ENCODE measurements around the gene SLC36A3.
A peak's percentile ranks its signal among the peaks of the same experiment; 100 is the strongest.
"Not testable (repeated sequence)": the region's sequence is repeated elsewhere in the genome, so short reads cannot be mapped to it uniquely, and the experiment has no call there.

Gene SLC36A3

GRCh38 chr5:151257731-151258181 lies 45.8 kb downstream of the SLC36A3 start:
- DNase-seq (ENCODE audit: insufficient read length): no peak
- FAIRE-seq: peak; percentile 96
- TF ChIP-seq POLR2AphosphoS5 (IDR thresholded peaks at IDR 0.05; ENCODE audit: low read depth, low read length) (peak; percentile 76), TAF1 (IDR thresholded peaks at IDR 0.05; ENCODE audit: borderline replicate concordance, low read depth, low read length) (no peak), POLR2A (IDR thresholded peaks at IDR 0.05; ENCODE audit: low read depth, low read length) (peak; percentile 73; the same call in 1 of the 2 replicates)

GRCh38 chr5:151255621-151256286 lies 47.8 kb downstream of the SLC36A3 start:
- DNase-seq (ENCODE audit: insufficient read length) (peak; percentile 54), FAIRE-seq (peak; percentile 100)
- TF ChIP-seq POLR2AphosphoS5 (IDR thresholded peaks at IDR 0.05; ENCODE audit: low read depth, low read length) (no peak), TAF1 (IDR thresholded peaks at IDR 0.05; ENCODE audit: borderline replicate concordance, low read depth, low read length) (no peak), POLR2A (IDR thresholded peaks at IDR 0.05; ENCODE audit: low read depth, low read length) (no peak)

DNA sequence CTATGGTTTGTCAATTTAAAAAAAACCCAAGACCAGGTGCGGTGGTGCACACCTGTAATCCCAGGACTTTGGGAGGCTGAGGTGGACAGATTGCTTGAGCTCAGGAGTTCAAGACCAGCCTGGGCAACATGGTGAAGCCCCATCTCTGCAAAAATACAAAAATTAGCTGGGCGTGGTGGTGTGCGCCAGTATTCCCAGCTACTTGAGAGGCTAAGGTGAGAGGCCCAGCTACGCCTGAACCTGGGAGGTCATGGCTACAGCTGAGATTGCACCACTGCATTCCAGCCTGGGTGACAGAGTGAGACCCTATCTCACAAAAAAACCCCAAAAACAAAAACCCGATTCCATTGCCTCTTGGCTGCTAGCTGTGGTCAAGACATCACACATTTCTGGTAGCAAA lies 48.6 kb downstream of the SLC36A3 start:
- peak; percentile 81 for FAIRE-seq
- not testable (repeated sequence) for DNase-seq (ENCODE audit: insufficient read length)

- TF ChIP-seq TAF1 (IDR thresholded peaks at IDR 0.05; ENCODE audit: borderline replicate concordance, low read depth, low read length) (no peak), POLR2AphosphoS5 (IDR thresholded peaks at IDR 0.05; ENCODE audit: low read depth, low read length) (no peak), POLR2A (IDR thresholded peaks at IDR 0.05; ENCODE audit: low read depth, low read length) (no peak)
- FAIRE-seq (peak; percentile 92), DNase-seq (ENCODE audit: insufficient read length) (no peak)
Observed at GRCh38 chr5:151254556-151254955, 49.0 kb downstream of the SLC36A3 start.

GRCh38 chr5:151253605-151253950 lies 50.0 kb downstream of the SLC36A3 start:
- FAIRE-seq: no peak
- no peak for DNase-seq (ENCODE audit: insufficient read length)
- TF ChIP-seq POLR2AphosphoS5 (IDR thresholded peaks at IDR 0.05; ENCODE audit: low read depth, low read length) (no peak), POLR2A (IDR thresholded peaks at IDR 0.05; ENCODE audit: low read depth, low read length) (no peak), TAF1 (IDR thresholded peaks at IDR 0.05; ENCODE audit: borderline replicate concordance, low read depth, low read length) (no peak)

- peak; percentile 81 for DNase-seq (ENCODE audit: insufficient read length)
- TF ChIP-seq POLR2AphosphoS5 (IDR thresholded peaks at IDR 0.05; ENCODE audit: low read depth, low read length): peak; percentile 97
- TF ChIP-seq POLR2A (IDR thresholded peaks at IDR 0.05; ENCODE audit: low read depth, low read length): peak; percentile 97
- TF ChIP-seq TAF1 (IDR thresholded peaks at IDR 0.05; ENCODE audit: borderline replicate concordance, low read depth, low read length): peak; percentile 65; the same call in 1 of the 2 replicates
- FAIRE-seq: peak; percentile 99
Observed at GRCh38 chr5:151252762-151253604, 50.6 kb downstream of the SLC36A3 start, which contains the start of gene GM2A. GM2A (plus strand) TSS chr5:151253185; CDS start chr5:151253217, 32 bp downstream.

- TF ChIP-seq POLR2AphosphoS5 (IDR thresholded peaks at IDR 0.05; ENCODE audit: low read depth, low read length) (no peak), POLR2A (IDR thresholded peaks at IDR 0.05; ENCODE audit: low read depth, low read length) (no peak), TAF1 (IDR thresholded peaks at IDR 0.05; ENCODE audit: borderline replicate concordance, low read depth, low read length) (no peak)
- DNase-seq (ENCODE audit: insufficient read length) (no peak), FAIRE-seq (no peak)
Observed at GRCh38 chr5:151251621-151252020, 51.9 kb downstream of the SLC36A3 start.

DNA sequence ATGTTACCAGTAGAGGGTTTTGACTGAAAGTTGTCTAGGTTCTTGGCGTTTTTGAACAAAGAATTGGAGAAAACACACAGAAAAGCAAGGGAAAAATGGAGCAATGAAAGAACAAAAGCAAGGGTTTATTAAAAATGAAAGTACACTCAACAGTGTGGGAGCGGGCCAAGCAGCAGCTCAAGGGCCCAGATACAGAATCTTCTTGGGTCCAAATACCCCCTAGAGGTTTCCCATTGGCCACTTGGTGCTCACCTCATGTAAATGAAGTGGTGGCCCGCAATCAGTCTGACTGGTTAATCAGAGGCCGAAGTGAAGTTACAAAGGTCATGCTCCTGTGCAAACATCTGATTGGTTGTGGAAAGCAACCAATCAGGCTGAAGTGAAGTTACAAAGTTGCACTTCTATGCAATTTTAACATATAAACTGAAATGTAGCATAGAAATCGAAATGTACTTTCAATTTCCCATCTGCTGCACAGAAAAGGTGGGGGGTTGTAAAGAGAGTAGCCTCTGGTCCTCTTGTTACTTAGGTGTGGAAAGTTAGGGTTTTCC lies 52.5 kb downstream of the SLC36A3 start:
- TF ChIP-seq POLR2A (IDR thresholded peaks at IDR 0.05; ENCODE audit: low read depth, low read length) (no peak), POLR2AphosphoS5 (IDR thresholded peaks at IDR 0.05; ENCODE audit: low read depth, low read length) (no peak), TAF1 (IDR thresholded peaks at IDR 0.05; ENCODE audit: borderline replicate concordance, low read depth, low read length) (no peak)
- no peak for DNase-seq (ENCODE audit: insufficient read length)
- peak; percentile 65 for FAIRE-seq

DNA sequence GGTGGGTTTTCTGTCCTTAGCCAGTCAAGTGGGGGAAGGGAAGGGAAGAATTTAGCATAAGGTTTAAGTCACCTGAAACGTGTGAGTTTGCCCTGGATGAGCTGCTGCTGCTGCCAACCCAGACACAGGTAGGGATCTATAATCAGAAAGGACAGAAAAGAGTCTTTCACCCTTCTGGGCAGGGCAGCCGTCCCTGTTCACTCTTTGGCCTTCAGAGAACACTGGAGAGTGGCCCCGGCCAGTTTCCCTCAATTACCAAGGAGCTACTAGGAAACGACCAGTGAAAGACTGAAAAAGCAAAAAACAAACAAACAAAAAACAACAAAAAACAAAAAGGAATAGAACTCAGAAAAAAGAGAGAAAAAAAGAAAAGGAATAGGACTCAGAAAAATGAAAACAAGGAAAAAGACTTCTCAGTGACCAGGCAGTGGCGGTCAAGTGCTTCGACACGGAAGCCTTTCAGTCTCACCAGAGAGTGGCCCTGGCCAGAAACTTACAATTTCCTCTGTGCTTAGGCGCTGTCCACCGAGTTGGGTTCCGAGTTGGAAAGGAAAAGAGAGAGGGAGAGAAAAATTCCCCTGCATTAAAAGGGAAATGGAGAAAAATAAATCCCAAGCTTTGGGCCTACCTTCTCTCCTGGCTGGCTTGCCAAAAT lies 53.1 kb downstream of the SLC36A3 start:
- FAIRE-seq: no peak
- TF ChIP-seq POLR2AphosphoS5 (IDR thresholded peaks at IDR 0.05; ENCODE audit: low read depth, low read length) (no peak), POLR2A (IDR thresholded peaks at IDR 0.05; ENCODE audit: low read depth, low read length) (no peak), TAF1 (IDR thresholded peaks at IDR 0.05; ENCODE audit: borderline replicate concordance, low read depth, low read length) (no peak)
- no peak for DNase-seq (ENCODE audit: insufficient read length)

DNA sequence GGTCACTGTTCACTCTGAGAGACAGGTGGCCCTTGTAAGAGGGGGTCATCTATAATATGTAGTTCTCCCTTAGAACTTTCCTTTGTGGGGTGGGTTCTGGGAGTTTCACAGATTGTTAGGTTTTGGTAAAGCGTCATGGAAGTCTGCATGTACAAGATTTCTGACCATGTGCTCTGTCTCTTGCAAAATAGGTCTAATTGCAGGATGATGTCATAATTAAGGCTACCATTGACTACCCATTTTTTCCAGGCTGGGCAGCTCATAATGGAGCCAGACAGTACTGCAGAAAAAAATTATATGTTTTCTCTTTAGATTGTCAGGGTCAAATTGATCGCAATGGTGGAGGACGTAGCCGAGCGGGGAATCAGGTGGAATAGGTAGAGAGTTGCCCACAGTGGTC lies 54.3 kb downstream of the SLC36A3 start:
- DNase-seq (ENCODE audit: insufficient read length) (no peak), FAIRE-seq (no peak)
- no peak for TF ChIP-seq POLR2A (IDR thresholded peaks at IDR 0.05; ENCODE audit: low read depth, low read length)
- no peak for TF ChIP-seq TAF1 (IDR thresholded peaks at IDR 0.05; ENCODE audit: borderline replicate concordance, low read depth, low read length)
- no peak for TF ChIP-seq POLR2AphosphoS5 (IDR thresholded peaks at IDR 0.05; ENCODE audit: low read depth, low read length)

- FAIRE-seq (no peak), DNase-seq (ENCODE audit: insufficient read length) (no peak)
- TF ChIP-seq TAF1 (IDR thresholded peaks at IDR 0.05; ENCODE audit: borderline replicate concordance, low read depth, low read length) (no peak), POLR2A (IDR thresholded peaks at IDR 0.05; ENCODE audit: low read depth, low read length) (no peak)
Observed at GRCh38 chr5:151248651-151249050, 54.9 kb downstream of the SLC36A3 start.

All from GM12892 (cell line).